Measurements from ENCODE around the gene SLC49A4.

DNA sequence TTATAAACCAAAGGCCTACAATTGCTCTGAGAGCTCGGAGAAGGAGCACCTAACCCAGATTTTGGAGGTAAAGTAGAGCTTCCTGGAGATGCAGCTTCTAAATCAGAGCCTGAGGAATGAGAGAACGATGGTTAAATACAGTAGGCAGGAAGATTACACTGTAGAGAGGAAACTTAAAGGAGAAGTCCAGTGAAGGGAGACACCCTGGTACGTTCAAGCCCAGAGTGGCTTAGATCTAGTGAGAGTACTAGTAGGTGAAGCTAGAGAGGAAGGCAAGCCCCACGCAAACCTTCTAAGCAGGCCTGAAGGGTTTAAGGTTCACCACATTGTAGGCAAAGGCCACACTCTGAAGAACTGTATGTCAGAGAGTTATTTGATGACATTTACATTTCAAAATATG lies 33.4 kb downstream of the SLC49A4 start:
- no peak for TF ChIP-seq CTCF (IDR thresholded peaks at IDR 0.05; ENCODE audit: insufficient read depth, low read length, poor library complexity, severe bottlenecking)
- TF ChIP-seq EZH2phosphoT487 (conservative IDR thresholded peaks at IDR 0.05; ENCODE audit: low read length) = no peak

Measured in SU-DHL-6 (cell line).